Neural cell (in vitro differentiated cells): ENCODE data around the gene PPP1R3G.

Experiments
- CTCF ChIP-seq: fragments of 450-650 bp; IDR thresholded peaks from 2 replicates; pipeline ENCODE4 v1.5.1; 2014; ENCODE audit warnings: antibody characterized with exemption, mild to moderate bottlenecking, moderate library complexity; ENCODE audit not compliant: poor library complexity, severe bottlenecking
- EP300 ChIP-seq: fragments of 450-650 bp; conservative IDR thresholded peaks from 2 replicates; pipeline ENCODE4 v1.6.1; 2014; ENCODE audit warnings: antibody characterized with exemption, mild to moderate bottlenecking, moderate library complexity; ENCODE audit not compliant: poor library complexity, severe bottlenecking
- EZH2 ChIP-seq: fragments of 200-600, 300-800 bp; shearing (Covaris generic), sonication (generic); IDR thresholded peaks from 2 replicates; pipeline ENCODE4 v1.6.1; 2014; ENCODE audit warnings: antibody characterized with exemption, low read length, borderline replicate concordance, mild to moderate bottlenecking; ENCODE audit not compliant: insufficient read depth, poor library complexity, severe bottlenecking
- POLR2AphosphoS5 ChIP-seq: IDR thresholded peaks from 2 replicates; pipeline ENCODE4 v1.6.1; 2012
- RAD21 ChIP-seq: fragments of 450-650 bp; conservative IDR thresholded peaks from 2 replicates; pipeline ENCODE4 v1.6.1; 2014; ENCODE audit warnings: antibody characterized with exemption, mild to moderate bottlenecking, moderate library complexity
- SMC3 ChIP-seq: fragments of 450-650 bp; conservative IDR thresholded peaks from 2 replicates; pipeline ENCODE4 v1.6.1; 2014; ENCODE audit warnings: antibody characterized with exemption, mild to moderate bottlenecking, moderate library complexity; ENCODE audit not compliant: poor library complexity
- TAF1 ChIP-seq: IDR thresholded peaks from 2 replicates; pipeline ENCODE4 v1.6.1; 2012; ENCODE audit warnings: low read depth
- TF ChIP-seq, protein P1 (sequence below): IDR thresholded peaks from 2 replicates; pipeline ENCODE4 v1.6.1; 2012; ENCODE audit warnings: borderline replicate concordance

- no peak for TF ChIP-seq CTCF
- no peak for TF ChIP-seq EP300
- no peak for TF ChIP-seq POLR2AphosphoS5
- TF ChIP-seq, protein P1, sequence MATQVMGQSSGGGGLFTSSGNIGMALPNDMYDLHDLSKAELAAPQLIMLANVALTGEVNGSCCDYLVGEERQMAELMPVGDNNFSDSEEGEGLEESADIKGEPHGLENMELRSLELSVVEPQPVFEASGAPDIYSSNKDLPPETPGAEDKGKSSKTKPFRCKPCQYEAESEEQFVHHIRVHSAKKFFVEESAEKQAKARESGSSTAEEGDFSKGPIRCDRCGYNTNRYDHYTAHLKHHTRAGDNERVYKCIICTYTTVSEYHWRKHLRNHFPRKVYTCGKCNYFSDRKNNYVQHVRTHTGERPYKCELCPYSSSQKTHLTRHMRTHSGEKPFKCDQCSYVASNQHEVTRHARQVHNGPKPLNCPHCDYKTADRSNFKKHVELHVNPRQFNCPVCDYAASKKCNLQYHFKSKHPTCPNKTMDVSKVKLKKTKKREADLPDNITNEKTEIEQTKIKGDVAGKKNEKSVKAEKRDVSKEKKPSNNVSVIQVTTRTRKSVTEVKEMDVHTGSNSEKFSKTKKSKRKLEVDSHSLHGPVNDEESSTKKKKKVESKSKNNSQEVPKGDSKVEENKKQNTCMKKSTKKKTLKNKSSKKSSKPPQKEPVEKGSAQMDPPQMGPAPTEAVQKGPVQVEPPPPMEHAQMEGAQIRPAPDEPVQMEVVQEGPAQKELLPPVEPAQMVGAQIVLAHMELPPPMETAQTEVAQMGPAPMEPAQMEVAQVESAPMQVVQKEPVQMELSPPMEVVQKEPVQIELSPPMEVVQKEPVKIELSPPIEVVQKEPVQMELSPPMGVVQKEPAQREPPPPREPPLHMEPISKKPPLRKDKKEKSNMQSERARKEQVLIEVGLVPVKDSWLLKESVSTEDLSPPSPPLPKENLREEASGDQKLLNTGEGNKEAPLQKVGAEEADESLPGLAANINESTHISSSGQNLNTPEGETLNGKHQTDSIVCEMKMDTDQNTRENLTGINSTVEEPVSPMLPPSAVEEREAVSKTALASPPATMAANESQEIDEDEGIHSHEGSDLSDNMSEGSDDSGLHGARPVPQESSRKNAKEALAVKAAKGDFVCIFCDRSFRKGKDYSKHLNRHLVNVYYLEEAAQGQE: no peak
- TF ChIP-seq EZH2: no peak
- no peak for TF ChIP-seq SMC3
- TF ChIP-seq TAF1: no peak
- no peak for TF ChIP-seq RAD21
Observed at GRCh38 chr6:5105146-5105545, 20.0 kb downstream of the PPP1R3G start.
